ENCODE results near the gene COL19A1. TPM values are rescaled to one million over a fixed set of nuclear protein-coding genes. Genes with fewer than 3 reads are reported as not detected.

The COL19A1 gene
- total and polyA plus RNA-seq, 2 experiments from 2014 or later = not detected

GRCh38 chr6:70198785-70199184 lies 332.4 kb downstream of the COL19A1 start:
- no peak for ATAC-seq
- H3K27ac Mint-ChIP-seq = no peak overlapping the region
- H3K27me3 Mint-ChIP-seq (ENCODE audit: insufficient read depth, low read depth, poor library complexity) = peaks cover 1% of the 10 kb centered on the region
- Histone ChIP-seq H3F3A (replicated peaks; ENCODE audit: low read depth) (no peaks in the 10 kb centered on the region), H4K20me1 (replicated peaks; ENCODE audit: insufficient read depth) (no peaks in the 10 kb centered on the region), H3K27me3 (ENCODE audit: insufficient read depth) (no peaks in the 10 kb centered on the region), H2AFZ (no peak overlapping the region), H3K4me3 (no peak overlapping the region), H3K4me1 (ENCODE audit: insufficient read depth) (no peaks in the 10 kb centered on the region), H3K79me2 (replicated peaks; ENCODE audit: insufficient read depth) (no peaks in the 10 kb centered on the region), H3K4me2 (no peak overlapping the region), H3K27ac (ENCODE audit: low read depth) (no peak overlapping the region), H3K9me2 (ENCODE audit: insufficient read depth) (no peaks in the 10 kb centered on the region), H3K36me3 (ENCODE audit: insufficient read depth) (no peaks in the 10 kb centered on the region)
- no peak for DNase-seq (ENCODE audit: low spot score)
- H3K36me3 Mint-ChIP-seq (ENCODE audit: low read depth) = no peaks in the 10 kb centered on the region
- TF ChIP-seq EZH2phosphoT487 (IDR thresholded peaks at IDR 0.05; ENCODE audit: unreplicated experiment) (no peak), ZNF462 (CRISPR knock-in tag; IDR thresholded peaks at IDR 0.05) (no peak), STAT1 (IDR thresholded peaks at IDR 0.05; ENCODE audit: unreplicated experiment) (no peak), JUNB (IDR thresholded peaks at IDR 0.05; ENCODE audit: unreplicated experiment) (no peak), CTCF (conservative IDR thresholded peaks at IDR 0.05; ENCODE audit: low read depth in 2 of 2) (no peak), POLR2AphosphoS5 (IDR thresholded peaks at IDR 0.05; ENCODE audit: low read depth) (no peak), REST (IDR thresholded peaks at IDR 0.05; ENCODE audit: unreplicated experiment) (no peak), NANOG (IDR thresholded peaks at IDR 0.05; ENCODE audit: borderline replicate concordance) (no peak), ZNF331 (CRISPR knock-in tag; IDR thresholded peaks at IDR 0.05; ENCODE audit: low read depth) (no peak), ZNF114 (CRISPR knock-in tag; IDR thresholded peaks at IDR 0.05) (no peak), ETS1 (IDR thresholded peaks at IDR 0.05) (no peak), EZH2 (IDR thresholded peaks at IDR 0.05; ENCODE audit: low read depth, unreplicated experiment) (no peak)
- H3K4me1 Mint-ChIP-seq = peaks cover 10% of the 10 kb centered on the region; the same call in 2 of the 3 replicates
- no peak overlapping the region for H3K4me3 Mint-ChIP-seq
- no peaks in the 10 kb centered on the region for H3K9me3 Mint-ChIP-seq

All from GM23338 (cell line).